GM21381 (cell line): ENCODE results near the gene TANC1.

Experiments used
- ATAC-seq: cut with Tn5 transposase; IDR thresholded peaks from one replicate; pipeline ENCODE4 v1.9.1; 2021; ENCODE audit warnings: mild to moderate bottlenecking, moderate library complexity; ENCODE audit not compliant: unreplicated experiment

Gene TANC1

DNA sequence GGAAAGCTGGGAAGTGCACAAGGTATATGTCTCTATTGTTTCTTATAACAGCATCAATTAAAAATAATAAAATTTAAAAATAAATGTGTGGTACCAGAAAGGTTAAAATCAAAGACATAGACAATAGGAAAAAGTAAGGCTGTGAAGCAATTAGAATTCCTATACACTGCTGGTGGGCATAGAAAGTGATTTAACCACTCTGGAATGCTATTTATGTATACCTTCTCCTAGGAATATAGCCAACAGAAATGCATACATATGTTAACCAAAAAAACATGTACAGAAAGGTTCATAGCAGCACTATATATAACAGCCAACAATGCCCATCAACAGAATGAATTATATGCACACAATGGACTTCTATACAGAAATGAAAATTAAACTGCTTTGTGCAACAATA lies 275.1 kb downstream of the TANC1 start:
- no peak for ATAC-seq

GRCh38 chr2:159246325-159246988 lies 278.0 kb downstream of the TANC1 start:
- no peak for ATAC-seq

- ATAC-seq = peak; percentile 60
These were observed 281.7 kb downstream of the TANC1 start for GRCh38 chr2:159249990-159250715.

GRCh38 chr2:159251296-159252173 lies 283.1 kb downstream of the TANC1 start:
- no peak for ATAC-seq

DNA sequence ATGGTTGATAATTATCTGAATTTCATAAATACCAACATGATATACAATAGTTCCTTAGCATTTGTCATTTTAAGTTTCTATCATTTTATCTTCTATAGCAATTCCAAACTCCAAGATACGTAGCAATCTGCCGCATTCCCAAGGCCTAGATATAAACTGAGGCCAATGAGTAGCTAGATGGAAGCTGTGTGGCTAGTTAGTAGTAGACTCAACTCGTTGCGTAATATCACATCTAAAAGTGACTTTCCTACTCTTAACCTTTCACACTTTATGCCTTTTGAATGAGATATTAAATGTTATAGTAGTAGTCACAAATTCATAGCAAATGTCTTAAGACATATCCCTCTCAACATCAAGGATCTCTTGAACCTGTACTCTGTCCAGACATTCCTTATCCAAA lies 284.5 kb downstream of the TANC1 start:
- no peak for ATAC-seq

DNA sequence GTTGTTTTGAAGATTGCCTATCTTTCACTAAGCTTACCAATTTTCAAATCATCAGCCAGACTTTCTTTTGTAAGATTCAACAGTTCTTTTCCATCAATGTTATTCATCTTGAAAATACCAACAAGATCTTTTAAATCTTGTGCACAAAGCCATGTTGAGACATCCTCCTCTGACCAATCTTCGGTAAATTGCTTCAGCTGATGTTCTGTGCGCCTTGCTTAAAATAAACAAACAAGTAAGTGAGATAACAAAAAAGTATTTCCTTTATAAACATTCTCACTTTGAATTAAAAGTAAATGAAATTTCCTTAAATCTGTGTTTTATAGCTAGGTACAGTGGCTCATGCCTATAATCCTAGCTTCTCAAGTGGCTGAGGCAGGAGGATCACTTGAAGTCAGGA lies 287.7 kb downstream of the TANC1 start:
- no peak for ATAC-seq

DNA sequence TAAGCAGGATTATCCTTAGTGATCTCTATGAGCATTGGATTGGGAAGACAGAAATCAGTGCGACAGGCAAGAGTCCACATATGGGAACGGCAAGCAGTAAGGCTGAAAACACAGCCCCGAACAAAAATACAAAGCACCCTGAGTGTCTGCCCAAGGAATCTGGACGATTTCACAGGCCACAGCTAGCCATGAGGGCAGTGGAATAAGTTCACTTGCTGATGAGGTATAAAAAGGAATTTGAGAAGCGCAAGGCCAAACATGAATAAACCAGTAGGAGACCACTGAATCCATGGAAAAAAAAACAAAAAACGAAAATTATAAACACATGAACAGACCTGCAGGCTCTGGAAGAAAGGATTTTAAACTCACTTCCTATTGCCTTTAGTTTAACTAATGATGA lies 293.8 kb downstream of the TANC1 start:
- ATAC-seq = no peak

DNA sequence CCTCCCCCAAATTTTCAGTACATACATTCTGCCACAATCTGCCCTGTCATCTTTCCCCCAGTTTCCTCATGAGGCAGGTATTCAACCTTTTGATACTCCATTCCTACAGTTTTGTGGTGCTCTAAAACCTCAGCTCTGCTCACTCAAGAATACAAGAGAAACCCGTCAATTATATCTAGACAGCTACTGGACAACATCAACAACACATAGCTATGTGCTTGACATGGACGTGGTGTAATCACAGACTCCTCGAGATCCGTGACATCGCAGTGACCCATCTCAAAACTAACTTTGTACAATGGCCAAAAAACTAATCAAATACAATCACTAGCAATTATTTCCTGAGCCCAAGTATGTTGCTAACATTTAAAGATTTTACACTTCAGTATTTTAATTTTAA lies 294.5 kb downstream of the TANC1 start:
- no peak for ATAC-seq

GRCh38 chr2:159265171-159265576 lies 296.7 kb downstream of the TANC1 start:
- ATAC-seq = no peak

GRCh38 chr2:159266554-159266953 lies 298.1 kb downstream of the TANC1 start:
- peak; percentile 71 for ATAC-seq

DNA sequence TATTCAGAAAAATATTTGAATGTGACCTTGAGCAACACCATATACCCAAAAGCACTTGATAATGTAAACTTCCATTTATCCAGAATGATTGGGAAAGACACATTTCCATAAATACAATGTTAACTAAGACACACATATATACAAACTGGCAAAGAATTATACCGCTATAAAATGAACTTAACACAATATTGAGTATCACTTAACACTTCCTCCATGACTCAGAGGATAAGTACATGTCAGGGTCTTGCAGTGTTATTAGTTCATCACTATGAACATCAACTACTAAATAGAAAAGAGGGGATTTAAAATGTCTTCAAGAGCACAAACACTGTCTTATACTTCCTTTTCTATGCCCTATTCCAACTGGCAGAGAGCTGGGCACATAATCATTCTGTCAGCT lies 299.5 kb downstream of the TANC1 start:
- no peak for ATAC-seq

DNA sequence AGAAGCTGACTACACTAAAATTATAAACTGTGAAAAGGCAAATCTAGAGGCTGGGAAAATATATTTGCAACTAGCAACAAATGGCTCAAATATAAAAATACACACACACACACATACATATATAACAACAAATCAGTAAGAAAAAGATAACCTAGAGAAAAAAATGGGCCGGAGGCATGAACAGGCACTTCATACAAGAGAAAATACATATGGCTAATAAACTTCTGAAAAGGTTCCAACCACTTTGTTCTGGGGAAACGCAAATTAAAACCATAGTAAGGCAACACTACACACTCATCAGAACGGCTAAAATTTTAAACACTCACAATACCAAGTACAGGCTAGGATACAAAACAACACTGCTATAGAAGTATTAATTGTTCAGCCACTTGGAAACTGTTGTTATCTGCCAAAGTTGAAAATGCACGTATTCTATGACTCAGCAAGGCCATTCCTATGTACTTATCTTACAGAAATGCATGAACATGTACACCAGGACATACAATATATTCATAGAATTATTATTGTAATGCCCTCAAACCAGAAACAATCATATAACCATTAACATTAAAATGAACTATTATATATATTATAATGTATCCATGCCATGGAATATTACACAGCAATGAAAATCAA lies 302.4 kb downstream of the TANC1 start:
- no peak for ATAC-seq

DNA sequence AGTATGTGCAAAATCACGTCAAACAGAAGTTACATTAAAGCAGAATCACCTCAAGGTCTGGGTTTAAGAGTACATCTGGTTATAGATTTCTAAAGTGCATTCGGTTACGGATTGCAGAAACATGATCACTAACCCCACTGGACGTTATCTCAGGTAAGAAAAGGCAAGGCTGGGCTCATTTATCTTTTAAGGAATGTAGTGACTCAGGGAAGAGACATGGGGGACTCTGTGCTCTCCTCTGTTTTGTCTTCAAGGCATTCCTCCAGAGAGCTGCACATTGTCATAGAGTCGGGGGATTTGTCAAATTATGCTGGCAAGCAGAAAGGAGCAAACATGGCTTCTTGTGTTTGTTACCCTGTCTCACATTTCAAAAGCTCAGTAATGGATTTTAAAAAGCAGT lies 303.7 kb downstream of the TANC1 start:
- no peak for ATAC-seq

DNA sequence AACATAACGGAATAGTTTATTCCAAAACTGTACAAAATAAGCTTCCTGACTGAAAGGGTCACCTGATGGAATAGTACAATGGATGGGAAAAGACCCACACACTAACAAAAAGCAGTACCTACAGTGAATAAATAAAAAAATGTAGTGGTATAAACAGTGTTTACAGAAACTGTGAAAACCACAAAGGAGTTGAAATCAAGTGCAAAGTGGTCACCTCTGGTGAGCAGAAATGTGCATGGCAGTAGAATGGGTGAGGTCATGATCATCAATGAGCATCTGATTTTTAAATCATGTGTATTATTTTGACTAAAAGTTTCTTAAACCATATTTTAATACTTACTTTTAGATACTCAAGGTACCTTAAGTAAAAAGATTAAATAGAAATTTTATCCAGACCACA lies 306.7 kb downstream of the TANC1 start:
- peak; percentile 74 for ATAC-seq

- ATAC-seq = no peak
These were observed 311.3 kb downstream of the TANC1 start for GRCh38 chr2:159279700-159280099.

- no peak for ATAC-seq
These were observed 312.6 kb downstream of the TANC1 start for GRCh38 chr2:159281002-159281401.
